GM23248 (cell line): ENCODE data around the gene SSX2IP. TPM values are rescaled to one million over a fixed set of nuclear protein-coding genes. Genes with fewer than 3 reads are reported as not detected.

ENCODE experiments used
- DNase-seq: peaks from one replicate; pipeline ENCODE4 v3.0.0-alpha.2; 2015
- H2AFZ ChIP-seq: fragments of 200-600 bp; sonication (generic); 2 replicates; pipeline ENCODE4 v1.6.1; 2016; ENCODE audit warnings: antibody characterized with exemption
- H3F3A ChIP-seq: fragments of 200-600 bp; sonication (generic); 2 replicates; pipeline ENCODE4 v1.6.1; 2016; ENCODE audit warnings: mild to moderate bottlenecking, antibody characterized with exemption, mixed run types; ENCODE audit not compliant: insufficient read depth
- H3K27ac ChIP-seq: fragments of 200-600 bp; sonication (generic); 2 replicates; pipeline ENCODE4 v1.5.1; 2016; ENCODE audit warnings: mild to moderate bottlenecking
- H3K27me3 ChIP-seq: fragments of 200-600 bp; sonication (generic); replicated peaks from 2 replicates; pipeline ENCODE4 v1.6.1; 2016; ENCODE audit warnings: mild to moderate bottlenecking; ENCODE audit not compliant: insufficient read depth
- H3K36me3 ChIP-seq: fragments of 200-600 bp; sonication (generic); 2 replicates; pipeline ENCODE4 v1.6.1; 2016; ENCODE audit warnings: low read depth, mild to moderate bottlenecking
- H3K4me1 ChIP-seq: fragments of 200-600 bp; sonication (generic); 2 replicates; pipeline ENCODE4 v1.6.1; 2016; ENCODE audit warnings: mild to moderate bottlenecking; ENCODE audit not compliant: insufficient read depth
- H3K4me2 ChIP-seq: fragments of 200-600 bp; sonication (generic); one replicate; pipeline ENCODE4 v1.6.1; 2016; ENCODE audit warnings: mild to moderate bottlenecking; ENCODE audit not compliant: unreplicated experiment
- H3K4me3 ChIP-seq: fragments of 200-600 bp; sonication (generic); 2 replicates; pipeline ENCODE4 v1.5.1; 2016; ENCODE audit warnings: mild to moderate bottlenecking
- H3K79me2 ChIP-seq: fragments of 200-600 bp; sonication (generic); 2 replicates; pipeline ENCODE4 v1.6.1; 2016; ENCODE audit warnings: mild to moderate bottlenecking; ENCODE audit not compliant: insufficient read depth
- H3K9ac ChIP-seq: fragments of 200-600 bp; sonication (generic); 2 replicates; pipeline ENCODE4 v1.6.1; 2016; ENCODE audit warnings: mild to moderate bottlenecking
- H3K9me2 ChIP-seq: fragments of 200-600 bp; sonication (generic); 2 replicates; pipeline ENCODE4 v1.6.1; 2016; ENCODE audit warnings: mixed run types, mild to moderate bottlenecking, moderate library complexity; ENCODE audit not compliant: insufficient read depth
- H3K9me3 ChIP-seq: fragments of 200-600 bp; sonication (generic); one replicate; pipeline ENCODE4 v1.6.1; 2017; ENCODE audit warnings: low read depth
- H4K20me1 ChIP-seq: fragments of 200-600 bp; sonication (generic); 2 replicates; pipeline ENCODE4 v1.6.0; 2016; ENCODE audit not compliant: insufficient read depth
- EZH2 ChIP-seq: fragments of 200-600 bp; sonication (generic); IDR thresholded peaks from 2 replicates; pipeline ENCODE4 v1.6.1; 2018; ENCODE audit warnings: antibody characterized with exemption, mild to moderate bottlenecking; ENCODE audit not compliant: insufficient read depth, poor library complexity, severe bottlenecking
- EZH2phosphoT487 ChIP-seq: fragments of 200-600 bp; sonication (generic); IDR thresholded peaks from 2 replicates; pipeline ENCODE4 v1.6.1; 2018; ENCODE audit warnings: antibody characterized with exemption, moderate library complexity, mild to moderate bottlenecking, low read depth; ENCODE audit not compliant: insufficient read depth
- WGBS, 2 experiments: methylation state at CpG; one replicate each; pipeline ENCODE4 v1.1.6; 2015 to 2017; ENCODE audit warnings: low lambda C conversion rate in 2 of 2, low coverage in 1 of 2; ENCODE audit errors: missing lambda C conversion rate in 2 of 2; 5-methylcytosine and 5-hydroxymethylcytosine counted together
- in situ Hi-C: fragments of 300-500 bp; cut with MboI; formaldehyde crosslinking; loops from 2 replicates; pipeline ENCODE4 v1.15.0; 2020
- polyA plus RNA-seq: library from polyadenylated mRNA; unstranded; fragments of >200 nt; fragmentation: Nextera tagmentation; extraction: Ambion mirVana; gene quantifications from 2 replicates; pipeline ENCODE4 v1.2.1, GENCODE V29; 2016
- total RNA-seq: library from RNA; depleted of rRNA; stranded (reverse); fragments of >200 nt; shearing (Covaris generic); gene quantifications from 2 replicates; pipeline ENCODE4 v1.2.3, GENCODE V29; 2014

Gene SSX2IP
- total and polyA plus RNA-seq, 2 experiments from 2014 or later, result 11.3 to 15.3 TPM

DNA sequence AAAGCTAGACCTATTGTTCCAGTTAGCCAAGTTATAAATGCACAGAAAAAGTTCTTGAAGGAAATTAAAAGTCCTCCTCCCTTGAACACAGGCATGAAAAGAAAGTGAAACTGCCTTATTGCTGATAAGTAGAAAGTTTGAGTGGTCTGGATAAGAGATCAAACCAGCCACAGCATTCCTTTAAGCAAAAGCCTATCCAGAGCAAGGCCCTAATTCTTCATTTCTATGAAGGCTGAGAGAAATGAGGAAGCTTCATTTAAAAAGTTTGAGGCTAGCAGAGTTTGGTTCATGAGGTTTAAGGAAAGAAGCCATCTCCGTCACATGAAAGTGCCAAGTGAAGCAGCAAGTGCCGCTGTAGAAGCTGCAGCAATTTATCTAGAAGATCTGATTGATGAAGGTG lies 2.7 kb upstream of the SSX2IP start:
- H2AFZ ChIP-seq, result no peak overlapping the region
- WGBS, 2 experiments, result 96 to 97% methylated on average over 2 of the region's 2 CpGs

DNA sequence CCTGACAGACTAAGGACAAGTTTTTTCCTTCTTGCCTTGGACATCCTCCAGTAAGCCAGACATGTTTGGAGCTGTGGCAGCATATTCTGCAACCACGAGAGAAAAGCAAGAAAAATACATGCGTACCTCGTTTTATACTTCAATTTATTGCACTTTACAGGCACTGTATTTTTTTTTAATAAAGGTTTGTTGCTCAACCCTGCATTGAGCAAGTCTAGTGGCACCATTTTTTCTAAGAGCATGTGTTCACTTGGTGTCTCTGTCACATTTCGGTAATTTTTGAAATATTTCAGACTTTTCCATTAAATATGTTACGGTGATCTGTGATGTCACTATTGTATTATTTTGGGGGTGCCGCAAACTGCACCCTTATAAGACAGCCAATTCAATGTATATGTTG lies 2.1 kb upstream of the SSX2IP start:
- Histone ChIP-seq H3K9me2 (no peaks in the 10 kb centered on the region), H3K4me2 (no peak overlapping the region), H4K20me1 (no peaks in the 10 kb centered on the region), H3K4me1 (peaks cover 29% of the 10 kb centered on the region), H3F3A (peaks cover 28% of the 10 kb centered on the region), H2AFZ (no peak overlapping the region), H3K36me3 (no peaks in the 10 kb centered on the region), H3K27ac (no peak overlapping the region), H3K79me2 (peaks cover 10% of the 10 kb centered on the region), H3K9ac (no peak overlapping the region), H3K9me3 (no peaks in the 10 kb centered on the region), H3K27me3 (no peaks in the 10 kb centered on the region), H3K4me3 (no peak overlapping the region)
- 78 to 81% methylated on average over 6 of the region's 6 CpGs for WGBS, 2 experiments
- DNase-seq, result no peak
- TF ChIP-seq EZH2 (no peak), EZH2phosphoT487 (no peak)
- in situ Hi-C loops, result no loop called here

More for the DNA sequence above, 2.7 kb upstream of the SSX2IP start:
- Histone ChIP-seq H3K9me2 (no peaks in the 10 kb centered on the region), H3K9me3 (no peaks in the 10 kb centered on the region), H3K27ac (no peak overlapping the region), H4K20me1 (no peaks in the 10 kb centered on the region), H3K27me3 (no peaks in the 10 kb centered on the region), H3K79me2 (peaks cover 10% of the 10 kb centered on the region), H3F3A (peaks cover 28% of the 10 kb centered on the region), H3K9ac (no peak overlapping the region), H3K36me3 (no peaks in the 10 kb centered on the region), H3K4me2 (no peak overlapping the region), H3K4me1 (peaks cover 29% of the 10 kb centered on the region), H3K4me3 (no peak overlapping the region)
- in situ Hi-C loops, result no loop called here
- TF ChIP-seq EZH2phosphoT487, result no peak
- no peak for TF ChIP-seq EZH2
- no peak for DNase-seq

DNA sequence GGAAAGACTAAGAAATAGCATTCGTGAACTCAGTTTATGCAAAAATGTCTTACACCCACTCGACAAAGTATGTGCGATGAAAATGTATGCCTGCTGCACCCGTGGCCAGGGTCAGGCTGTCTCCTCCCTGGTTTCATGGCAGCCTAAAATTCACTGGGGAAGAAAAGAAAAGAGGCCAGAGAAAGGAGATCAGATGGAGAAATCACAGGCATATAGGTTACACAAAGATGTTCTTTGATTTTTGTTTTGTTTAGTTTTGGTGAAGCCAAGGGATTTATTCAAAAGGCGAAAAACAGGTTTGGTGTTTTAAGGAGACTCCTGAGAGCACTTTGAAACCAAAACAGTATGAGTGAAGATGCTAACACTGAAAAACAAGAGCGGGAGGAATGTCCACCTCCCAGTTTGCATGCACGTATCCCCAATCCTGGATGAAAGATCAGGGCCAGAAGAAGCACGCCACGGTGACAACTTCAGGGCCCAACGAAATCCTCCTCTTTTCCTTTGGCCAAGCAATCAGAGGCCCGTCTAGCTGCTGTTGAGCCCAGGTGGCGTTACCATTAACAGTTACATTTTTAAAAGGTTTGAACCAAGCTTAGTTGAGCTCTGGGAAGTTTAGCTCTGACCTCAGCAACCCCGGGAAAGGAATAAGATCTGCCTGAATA lies 992 bp upstream of the SSX2IP start:
- in situ Hi-C loops, result no loop called here
- no peaks in the 10 kb centered on the region for H3K9me2 ChIP-seq
- no peaks in the 10 kb centered on the region for H4K20me1 ChIP-seq
- 60 to 61% methylated on average over 13 of the region's 13 CpGs for WGBS, 2 experiments
- no peaks in the 10 kb centered on the region for H3K9me3 ChIP-seq
- H3K4me3 ChIP-seq, result peak overlapping the region; percentile 84
- peak overlapping the region; percentile 90 for H2AFZ ChIP-seq
- H3K27ac ChIP-seq, result peak overlapping the region; percentile 0; the same call in 1 of the 2 replicates
- peak overlapping the region; percentile 67 for H3K9ac ChIP-seq
- peaks cover 22% of the 10 kb centered on the region for H3K79me2 ChIP-seq
- peak overlapping the region; percentile 80 for H3K4me2 ChIP-seq
- no peaks in the 10 kb centered on the region for H3K36me3 ChIP-seq
- H3K27me3 ChIP-seq, result no peaks in the 10 kb centered on the region
- H3F3A ChIP-seq, result peaks cover 25% of the 10 kb centered on the region
- peaks cover 26% of the 10 kb centered on the region for H3K4me1 ChIP-seq
- no peak for TF ChIP-seq EZH2
- TF ChIP-seq EZH2phosphoT487, result no peak
- no peak for DNase-seq

DNA sequence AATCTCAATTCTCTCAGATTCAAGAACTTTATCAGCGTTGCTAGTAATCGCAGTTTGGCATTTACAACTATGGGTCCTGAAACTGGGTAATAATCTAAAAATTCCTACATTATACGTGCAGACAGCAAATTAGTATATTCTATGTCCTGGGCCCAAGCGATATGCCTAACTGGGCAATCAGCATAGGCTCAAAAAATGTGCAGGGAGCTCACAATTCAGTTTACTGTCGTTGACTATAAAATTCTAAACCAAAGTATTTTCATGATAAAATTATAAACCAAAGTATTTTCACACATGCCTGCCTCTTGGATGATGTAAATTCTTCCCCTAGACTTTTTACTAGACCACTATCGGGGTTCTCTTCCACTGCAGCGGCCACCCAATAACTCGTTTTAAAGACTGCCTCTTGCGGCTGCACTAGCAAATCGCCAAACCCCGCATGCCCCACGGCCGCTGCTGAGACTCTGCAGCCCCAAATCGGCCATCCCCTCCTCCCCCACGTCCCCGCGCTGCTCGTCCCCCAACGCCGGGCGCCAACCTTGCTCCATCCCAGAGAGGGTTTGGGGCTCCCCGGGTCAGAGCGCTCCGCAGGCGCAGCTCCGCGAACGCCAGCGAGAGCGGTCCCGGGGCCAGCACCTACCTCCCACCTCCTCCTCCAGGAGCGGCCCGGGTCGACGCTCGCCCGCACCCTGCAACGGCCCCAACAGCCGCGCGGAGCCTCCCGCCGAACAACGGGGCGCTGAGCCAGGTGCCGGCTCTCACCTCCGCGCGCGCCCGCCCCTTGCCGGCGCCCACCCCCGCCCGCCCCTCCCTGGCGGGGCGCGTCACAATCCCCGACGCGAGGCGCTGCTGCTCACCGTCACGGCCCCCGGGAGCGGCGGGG lies 506 bp downstream of the SSX2IP start:
- Histone ChIP-seq H3K27ac (peak overlapping the region; percentile 35; the same call in 1 of the 2 replicates), H3K27me3 (no peaks in the 10 kb centered on the region), H3K4me3 (peak overlapping the region; percentile 84), H3K9ac (peak overlapping the region; percentile 67), H3K36me3 (no peaks in the 10 kb centered on the region), H3K9me2 (no peaks in the 10 kb centered on the region), H4K20me1 (no peaks in the 10 kb centered on the region), H3K4me2 (peak overlapping the region; percentile 95), H3K9me3 (no peaks in the 10 kb centered on the region), H3F3A (peaks cover 25% of the 10 kb centered on the region), H2AFZ (peak overlapping the region; percentile 90), H3K4me1 (peaks cover 26% of the 10 kb centered on the region), H3K79me2 (peaks cover 37% of the 10 kb centered on the region)
- 2% methylated on average over 24 to 62 of the region's 67 CpGs for WGBS, 2 experiments
- in situ Hi-C loops, result no loop called here
- peak; percentile 79 for DNase-seq
- TF ChIP-seq EZH2phosphoT487, result no peak
- TF ChIP-seq EZH2, result no peak
